BE2C (cell line): ENCODE measurements around the gene RALGAPA2.

Source experiments
- DNase-seq: peaks from one replicate; pipeline ENCODE4 v3.0.0-alpha.2; 2020
- H3K27me3 ChIP-seq: fragments of 250-450 bp; sonication (Bioruptor Pico); 2 replicates; pipeline ENCODE4 v1.5.1; 2020; ENCODE audit warnings: mild to moderate bottlenecking
- H3K36me3 ChIP-seq: fragments of 250-450 bp; sonication (Bioruptor Pico); 2 replicates; pipeline ENCODE4 v1.5.1; 2020; ENCODE audit warnings: mild to moderate bottlenecking
- H3K4me1 ChIP-seq: fragments of 250-450 bp; sonication (Bioruptor Pico); 2 replicates; pipeline ENCODE4 v1.5.1; 2020
- H3K4me3 ChIP-seq: 2 replicates; pipeline ENCODE4 v1.5.1; 2011; ENCODE audit warnings: low read depth, low read length
- H3K9me3 ChIP-seq: fragments of 250-450 bp; sonication (Bioruptor Pico); 2 replicates; pipeline ENCODE4 v1.5.1; 2020
- TF ChIP-seq, protein P1 (sequence below): IDR thresholded peaks from 2 replicates; pipeline ENCODE4 v1.5.1; 2012; ENCODE audit warnings: mild to moderate bottlenecking, low read depth, low read length

Gene RALGAPA2

DNA sequence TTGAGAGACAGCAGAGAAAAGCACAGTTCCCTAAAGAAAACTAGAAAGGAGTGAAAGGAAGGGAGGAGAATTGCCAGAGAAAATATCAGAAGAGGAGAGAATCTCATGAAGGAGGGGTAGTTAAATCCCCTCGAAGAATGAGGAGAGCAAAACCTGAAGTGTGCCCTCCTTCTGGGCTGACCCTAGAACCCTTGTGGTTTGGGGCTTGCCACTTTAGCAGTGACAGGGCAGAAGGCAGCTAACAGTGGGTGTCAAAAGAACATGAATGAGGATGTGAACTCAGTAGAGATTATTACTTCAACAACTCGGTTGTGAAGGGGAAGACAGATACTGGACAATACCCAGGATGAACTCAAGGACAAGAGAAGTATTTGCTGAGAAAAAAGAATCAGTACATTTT is 73.6 kb downstream of the RALGAPA2 start:
- Histone ChIP-seq H3K9me3 (no peaks in the 10 kb centered on the region), H3K4me1 (peaks cover 12% of the 10 kb centered on the region; the same call in 1 of the 2 replicates), H3K27me3 (no peaks in the 10 kb centered on the region), H3K36me3 (no peaks in the 10 kb centered on the region), H3K4me3 (no peak overlapping the region)
- TF ChIP-seq, protein P1, sequence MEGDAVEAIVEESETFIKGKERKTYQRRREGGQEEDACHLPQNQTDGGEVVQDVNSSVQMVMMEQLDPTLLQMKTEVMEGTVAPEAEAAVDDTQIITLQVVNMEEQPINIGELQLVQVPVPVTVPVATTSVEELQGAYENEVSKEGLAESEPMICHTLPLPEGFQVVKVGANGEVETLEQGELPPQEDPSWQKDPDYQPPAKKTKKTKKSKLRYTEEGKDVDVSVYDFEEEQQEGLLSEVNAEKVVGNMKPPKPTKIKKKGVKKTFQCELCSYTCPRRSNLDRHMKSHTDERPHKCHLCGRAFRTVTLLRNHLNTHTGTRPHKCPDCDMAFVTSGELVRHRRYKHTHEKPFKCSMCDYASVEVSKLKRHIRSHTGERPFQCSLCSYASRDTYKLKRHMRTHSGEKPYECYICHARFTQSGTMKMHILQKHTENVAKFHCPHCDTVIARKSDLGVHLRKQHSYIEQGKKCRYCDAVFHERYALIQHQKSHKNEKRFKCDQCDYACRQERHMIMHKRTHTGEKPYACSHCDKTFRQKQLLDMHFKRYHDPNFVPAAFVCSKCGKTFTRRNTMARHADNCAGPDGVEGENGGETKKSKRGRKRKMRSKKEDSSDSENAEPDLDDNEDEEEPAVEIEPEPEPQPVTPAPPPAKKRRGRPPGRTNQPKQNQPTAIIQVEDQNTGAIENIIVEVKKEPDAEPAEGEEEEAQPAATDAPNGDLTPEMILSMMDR, result no peak
- DNase-seq, result no peak

DNA sequence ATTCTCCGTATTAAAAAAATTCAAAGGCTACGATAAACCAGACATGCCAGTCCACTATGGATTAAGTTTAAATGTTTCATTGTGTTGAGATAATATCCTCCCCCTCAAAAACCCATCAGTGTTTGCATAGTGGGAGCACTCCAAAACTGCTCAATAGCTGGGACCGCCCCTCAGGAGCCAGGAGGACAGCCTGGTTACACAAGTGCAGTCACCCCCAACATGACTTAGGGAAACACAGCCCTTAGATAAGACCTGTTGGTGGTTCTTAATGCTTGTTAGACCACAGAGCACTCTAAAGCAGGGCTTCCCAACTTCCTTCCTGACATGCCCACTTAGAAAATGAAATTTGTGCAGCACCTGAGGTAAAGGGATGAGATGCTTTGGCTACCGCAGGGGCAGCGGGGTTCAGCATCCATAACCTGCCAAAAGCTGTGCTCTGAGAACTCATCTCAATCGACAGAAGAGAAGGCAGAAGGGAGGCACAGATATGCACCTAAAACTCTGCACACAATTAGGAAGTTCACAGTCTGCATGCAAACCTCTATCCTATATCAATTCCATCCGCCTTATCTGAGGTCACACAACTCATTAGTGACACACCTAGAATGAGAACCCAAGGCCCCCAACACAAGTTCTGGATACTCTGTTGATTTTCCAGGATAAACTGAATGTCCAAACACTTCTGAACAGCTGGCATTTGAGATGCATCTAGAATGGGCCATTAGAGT is 74.3 kb downstream of the RALGAPA2 start:
- Histone ChIP-seq H3K9me3 (no peaks in the 10 kb centered on the region), H3K36me3 (no peaks in the 10 kb centered on the region), H3K27me3 (no peaks in the 10 kb centered on the region), H3K4me1 (peaks cover 12% of the 10 kb centered on the region; the same call in 1 of the 2 replicates), H3K4me3 (no peak overlapping the region)
- TF ChIP-seq, protein P1, result no peak
- DNase-seq, result no peak

GRCh38 chr20:20635006-20635405 is 77.4 kb downstream of the RALGAPA2 start:
- DNase-seq, result no peak
- TF ChIP-seq, protein P1, result no peak
- Histone ChIP-seq H3K4me1 (peaks cover 3% of the 10 kb centered on the region; the same call in 1 of the 2 replicates), H3K4me3 (no peak overlapping the region), H3K27me3 (no peaks in the 10 kb centered on the region), H3K36me3 (no peaks in the 10 kb centered on the region), H3K9me3 (no peaks in the 10 kb centered on the region)

DNA sequence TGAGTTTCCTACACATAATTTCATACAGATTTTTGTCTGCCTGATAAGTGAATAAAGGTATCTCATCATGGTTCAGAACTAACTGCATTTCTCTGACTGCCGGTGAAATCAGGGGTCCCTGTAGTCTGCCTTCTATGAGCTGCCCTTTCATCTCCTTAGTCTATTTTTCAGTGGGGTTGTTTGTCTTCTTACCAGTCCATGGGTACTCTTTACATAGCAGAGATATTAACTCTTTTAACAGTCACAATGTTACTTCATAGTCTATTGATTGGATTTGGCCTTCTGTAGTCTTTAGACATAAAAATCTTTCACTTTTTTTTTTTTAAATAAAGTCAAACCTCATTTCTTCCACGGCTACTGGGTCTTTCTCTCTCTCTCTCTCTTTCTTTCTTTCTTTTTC is 79.8 kb downstream of the RALGAPA2 start:
- no peak for DNase-seq
- no peak overlapping the region for H3K4me3 ChIP-seq
- H3K4me1 ChIP-seq, result no peaks in the 10 kb centered on the region
- TF ChIP-seq, protein P1, result no peak
- H3K27me3 ChIP-seq, result no peaks in the 10 kb centered on the region
- H3K36me3 ChIP-seq, result no peaks in the 10 kb centered on the region
- H3K9me3 ChIP-seq, result no peaks in the 10 kb centered on the region

- no peak for DNase-seq
- Histone ChIP-seq H3K9me3 (no peaks in the 10 kb centered on the region), H3K4me1 (no peaks in the 10 kb centered on the region), H3K27me3 (no peaks in the 10 kb centered on the region), H3K36me3 (no peaks in the 10 kb centered on the region), H3K4me3 (no peak overlapping the region)
- TF ChIP-seq, protein P1, result no peak
Measured at GRCh38 chr20:20630551-20630950, 81.9 kb downstream of the RALGAPA2 start.

DNA sequence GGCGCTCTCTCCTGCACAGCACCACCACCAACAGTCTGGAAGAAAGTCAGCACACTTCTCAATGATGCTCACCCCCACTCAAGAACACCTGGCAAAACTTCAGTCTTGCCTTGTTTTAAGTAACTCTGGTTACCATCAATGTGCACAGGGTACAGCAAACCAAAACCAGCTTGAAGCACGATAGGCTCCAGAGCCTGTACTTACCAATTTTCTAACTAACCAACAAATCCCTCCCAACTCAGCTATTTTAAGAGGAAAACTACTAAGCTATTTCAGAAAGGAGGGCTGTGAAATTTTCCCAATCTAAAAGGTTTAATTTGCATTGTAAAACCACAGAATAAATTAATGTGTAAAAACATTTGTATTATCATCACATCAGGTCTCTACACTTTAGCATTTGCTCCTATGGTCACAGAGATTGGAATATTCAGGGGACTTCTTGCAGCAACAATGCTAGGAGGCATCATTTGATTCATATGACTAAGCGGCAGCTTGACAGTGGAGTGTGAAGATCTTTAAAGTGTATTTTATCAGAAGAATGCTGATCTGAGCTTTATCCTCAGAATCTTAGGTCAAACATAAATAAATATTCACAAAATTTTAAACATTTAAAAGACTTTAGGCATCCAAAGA is 82.8 kb downstream of the RALGAPA2 start:
- TF ChIP-seq, protein P1, result no peak
- Histone ChIP-seq H3K4me3 (no peak overlapping the region), H3K36me3 (no peaks in the 10 kb centered on the region), H3K27me3 (no peaks in the 10 kb centered on the region), H3K4me1 (no peaks in the 10 kb centered on the region), H3K9me3 (no peaks in the 10 kb centered on the region)
- no peak for DNase-seq
